ENCODE results near the gene COX10.
"Not testable (repeated sequence)": the region's sequence is repeated elsewhere in the genome, so short reads cannot be mapped to it uniquely, and the experiment has no call there.

The COX10 gene

GRCh38 chr17:14069251-14070021, at the start of gene COX10:
COX10 (plus strand) TSS chr17:14069504; CDS start chr17:14069606, 102 bp downstream.
- DNase-seq, result peak; percentile 86

GRCh38 chr17:14021651-14022294, 47.5 kb upstream of the COX10 start:
- not testable (repeated sequence) for DNase-seq

- not testable (repeated sequence) for DNase-seq
These were observed 39.5 kb upstream of the COX10 start for GRCh38 chr17:14029755-14030154.

- DNase-seq, result no peak
These were observed 37.1 kb upstream of the COX10 start for GRCh38 chr17:14032234-14032633.

- no peak for DNase-seq
These were observed 36.1 kb upstream of the COX10 start for GRCh38 chr17:14033166-14033565.

GRCh38 chr17:14037453-14037852, 31.9 kb upstream of the COX10 start:
- DNase-seq, result no peak

- no peak for DNase-seq
These were observed 31.1 kb upstream of the COX10 start for GRCh38 chr17:14038206-14038605.

- no peak for DNase-seq
These were observed 26.9 kb upstream of the COX10 start for GRCh38 chr17:14042411-14042810.

- no peak for DNase-seq
These were observed 24.6 kb upstream of the COX10 start for GRCh38 chr17:14044702-14045101.

GRCh38 chr17:14046978-14047377, 22.3 kb upstream of the COX10 start:
- no peak for DNase-seq

GRCh38 chr17:14047591-14047990, 21.7 kb upstream of the COX10 start:
- no peak for DNase-seq

GRCh38 chr17:14048169-14048568, 21.1 kb upstream of the COX10 start:
- DNase-seq, result no peak

- DNase-seq, result no peak
These were observed 18.7 kb upstream of the COX10 start for GRCh38 chr17:14050616-14051015.

- no peak for DNase-seq
These were observed 17.6 kb upstream of the COX10 start for GRCh38 chr17:14051692-14052091.

- DNase-seq, result no peak
These were observed 16.3 kb upstream of the COX10 start for GRCh38 chr17:14052886-14053615.

GRCh38 chr17:14057591-14057990, 11.7 kb upstream of the COX10 start:
- no peak for DNase-seq

- no peak for DNase-seq
These were observed 11.3 kb upstream of the COX10 start for GRCh38 chr17:14058051-14058450.

GRCh38 chr17:14060706-14061105, 8.6 kb upstream of the COX10 start:
- no peak for DNase-seq

- no peak for DNase-seq
These were observed 7.4 kb upstream of the COX10 start for GRCh38 chr17:14061666-14062560.

GRCh38 chr17:14067347-14067746, 2.0 kb upstream of the COX10 start:
- no peak for DNase-seq

GRCh38 chr17:14068542-14069250, 608 bp upstream of the COX10 start:
- DNase-seq, result no peak

- DNase-seq, result no peak
These were observed 1.2 kb downstream of the COX10 start for GRCh38 chr17:14070344-14070984.

All from activated T-cell treated with anti-CD3 and anti-CD28 coated beads, Interleukin-2, amount 50 U/mL, for 1 hour (primary cell).